ENCODE measurements around the gene SEL1L3. TPM values are rescaled to one million over a fixed set of nuclear protein-coding genes. Genes with fewer than 3 reads are reported as not detected.

The SEL1L3 gene
- polyA plus RNA-seq, 1 of the 3 experiments (the other 2 are of a cell fraction), result 2.2 TPM

GRCh38 chr4:25710637-25711036 is 152.2 kb downstream of the SEL1L3 start:
- Histone ChIP-seq H3K4me2 (no peak overlapping the region), H3K27me3 (ENCODE audit: insufficient read depth) (no peaks in the 10 kb centered on the region), H3K4me1 (ENCODE audit: control insufficient read depth in 1 of 2, insufficient read depth in 2 of 2, low read depth in 1 of 2, low read length in 1 of 2) (no peaks in the 10 kb centered on the region), H3F3A (replicated peaks; ENCODE audit: insufficient read depth) (no peaks in the 10 kb centered on the region), H3K9me3 (no peaks in the 10 kb centered on the region), H2AFZ (ENCODE audit: low read depth) (no peak overlapping the region), H3K4me3 (ENCODE audit: low read depth in 2 of 2, low read length in 1 of 2) (no peak overlapping the region), H3K79me2 (ENCODE audit: insufficient read depth) (no peaks in the 10 kb centered on the region), H3K9me2 (no peaks in the 10 kb centered on the region), H3K27ac (ENCODE audit: low read depth in 2 of 2, low read length in 1 of 2) (no peak overlapping the region), H4K20me1 (ENCODE audit: insufficient read depth) (no peaks in the 10 kb centered on the region), H3K9ac (no peak overlapping the region), H3K36me3 (replicated peaks in 1 of 2; ENCODE audit: control insufficient read depth in 1 of 2, insufficient read depth in 2 of 2, low read length in 1 of 2) (no peaks in the 10 kb centered on the region)
- DNase-seq, result no peak
- TF ChIP-seq RCOR1 (IDR thresholded peaks at IDR 0.05; ENCODE audit: low read length) (no peak), PBX3 (IDR thresholded peaks at IDR 0.05) (no peak), USF1 (IDR thresholded peaks at IDR 0.05; ENCODE audit: borderline replicate concordance, low read depth) (no peak), SIN3A (IDR thresholded peaks at IDR 0.05; ENCODE audit: borderline replicate concordance, low read depth, low read length) (no peak), EZH2phosphoT487 (IDR thresholded peaks at IDR 0.05; ENCODE audit: borderline replicate concordance, low read depth) (no peak), ELF1 (IDR thresholded peaks at IDR 0.05) (no peak), SMC3 (IDR thresholded peaks at IDR 0.05; ENCODE audit: low read depth, low read length) (no peak), MXI1 (IDR thresholded peaks at IDR 0.05; ENCODE audit: low read depth, low read length) (no peak), RAD21 (IDR thresholded peaks at IDR 0.05; ENCODE audit: low read length) (no peak), FOXM1 (IDR thresholded peaks at IDR 0.05; ENCODE audit: low read depth) (no peak), MAX (IDR thresholded peaks at IDR 0.05; ENCODE audit: low read depth) (no peak)
- TF ChIP-seq, protein P1, sequence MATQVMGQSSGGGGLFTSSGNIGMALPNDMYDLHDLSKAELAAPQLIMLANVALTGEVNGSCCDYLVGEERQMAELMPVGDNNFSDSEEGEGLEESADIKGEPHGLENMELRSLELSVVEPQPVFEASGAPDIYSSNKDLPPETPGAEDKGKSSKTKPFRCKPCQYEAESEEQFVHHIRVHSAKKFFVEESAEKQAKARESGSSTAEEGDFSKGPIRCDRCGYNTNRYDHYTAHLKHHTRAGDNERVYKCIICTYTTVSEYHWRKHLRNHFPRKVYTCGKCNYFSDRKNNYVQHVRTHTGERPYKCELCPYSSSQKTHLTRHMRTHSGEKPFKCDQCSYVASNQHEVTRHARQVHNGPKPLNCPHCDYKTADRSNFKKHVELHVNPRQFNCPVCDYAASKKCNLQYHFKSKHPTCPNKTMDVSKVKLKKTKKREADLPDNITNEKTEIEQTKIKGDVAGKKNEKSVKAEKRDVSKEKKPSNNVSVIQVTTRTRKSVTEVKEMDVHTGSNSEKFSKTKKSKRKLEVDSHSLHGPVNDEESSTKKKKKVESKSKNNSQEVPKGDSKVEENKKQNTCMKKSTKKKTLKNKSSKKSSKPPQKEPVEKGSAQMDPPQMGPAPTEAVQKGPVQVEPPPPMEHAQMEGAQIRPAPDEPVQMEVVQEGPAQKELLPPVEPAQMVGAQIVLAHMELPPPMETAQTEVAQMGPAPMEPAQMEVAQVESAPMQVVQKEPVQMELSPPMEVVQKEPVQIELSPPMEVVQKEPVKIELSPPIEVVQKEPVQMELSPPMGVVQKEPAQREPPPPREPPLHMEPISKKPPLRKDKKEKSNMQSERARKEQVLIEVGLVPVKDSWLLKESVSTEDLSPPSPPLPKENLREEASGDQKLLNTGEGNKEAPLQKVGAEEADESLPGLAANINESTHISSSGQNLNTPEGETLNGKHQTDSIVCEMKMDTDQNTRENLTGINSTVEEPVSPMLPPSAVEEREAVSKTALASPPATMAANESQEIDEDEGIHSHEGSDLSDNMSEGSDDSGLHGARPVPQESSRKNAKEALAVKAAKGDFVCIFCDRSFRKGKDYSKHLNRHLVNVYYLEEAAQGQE (IDR thresholded peaks at IDR 0.05; ENCODE audit: low read depth, low read length), result no peak
- 46% methylated on average over 3 of the region's 3 CpGs for WGBS (ENCODE audit: low lambda C conversion rate)
- POLR2A ChIA-PET, result no interaction called here
- CTCF ChIA-PET, result interaction anchor here (0.9 kb wide), 1 partner anchor 17 kb away, joined by 3 read pairs; no protein-coding TSS in a partner anchor

DNA sequence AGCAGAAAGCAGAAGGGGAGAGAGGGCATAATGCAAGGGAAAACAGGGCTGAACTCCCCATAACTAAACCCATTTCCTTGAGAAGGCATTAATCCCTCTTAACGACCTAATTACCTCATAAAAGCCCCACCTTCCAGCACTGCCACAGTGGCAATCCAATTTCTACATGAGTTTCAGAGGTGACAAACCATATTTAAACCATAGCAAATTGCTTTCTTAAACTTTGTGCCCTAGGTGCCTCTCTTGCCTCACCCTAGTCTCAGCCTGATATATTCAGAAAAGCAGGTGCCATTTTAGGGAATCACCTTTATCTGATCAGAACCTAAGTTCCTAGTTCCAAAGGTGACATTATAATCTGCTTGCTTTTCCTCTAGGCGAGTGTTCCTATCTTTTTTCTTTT is 158.3 kb downstream of the SEL1L3 start:
- H3K4me1 ChIP-seq (ENCODE audit: control insufficient read depth in 1 of 2, insufficient read depth in 2 of 2, low read depth in 1 of 2, low read length in 1 of 2), result no peaks in the 10 kb centered on the region
- H3K9me3 ChIP-seq, result no peaks in the 10 kb centered on the region
- no peak overlapping the region for H3K4me2 ChIP-seq
- H3K36me3 ChIP-seq (replicated peaks in 1 of 2; ENCODE audit: control insufficient read depth in 1 of 2, insufficient read depth in 2 of 2, low read length in 1 of 2), result no peaks in the 10 kb centered on the region
- H3K27me3 ChIP-seq (ENCODE audit: insufficient read depth), result no peaks in the 10 kb centered on the region; the same call in 1 of the 2 replicates
- H3K9me2 ChIP-seq, result no peaks in the 10 kb centered on the region
- ChIA-PET POLR2A (no interaction called here), CTCF (interaction anchor here (0.9 kb wide), 1 partner anchor 264 kb away, joined by 3 read pairs; no protein-coding TSS in a partner anchor)
- no peak overlapping the region for H3K4me3 ChIP-seq (ENCODE audit: low read depth in 2 of 2, low read length in 1 of 2)
- H3F3A ChIP-seq (replicated peaks; ENCODE audit: insufficient read depth), result no peaks in the 10 kb centered on the region
- H2AFZ ChIP-seq (ENCODE audit: low read depth), result no peak overlapping the region
- H3K9ac ChIP-seq, result no peak overlapping the region
- WGBS (ENCODE audit: low lambda C conversion rate), result 16% methylated on average over 2 of the region's 2 CpGs
- no peaks in the 10 kb centered on the region for H3K79me2 ChIP-seq (ENCODE audit: insufficient read depth)
- H3K27ac ChIP-seq (ENCODE audit: low read depth in 2 of 2, low read length in 1 of 2), result no peak overlapping the region
- H4K20me1 ChIP-seq (ENCODE audit: insufficient read depth), result no peaks in the 10 kb centered on the region
- DNase-seq, result no peak
- TF ChIP-seq CHD2 (IDR thresholded peaks at IDR 0.05; ENCODE audit: low read length, partially characterized antibody), result no peak
- TF ChIP-seq TEAD4 (IDR thresholded peaks at IDR 0.05; ENCODE audit: borderline replicate concordance, insufficient read depth), result no peak
- TF ChIP-seq MEF2A (IDR thresholded peaks at IDR 0.05; ENCODE audit: borderline replicate concordance, low read depth), result no peak
- no peak for TF ChIP-seq GABPA (IDR thresholded peaks at IDR 0.05; ENCODE audit: low read depth)
- TF ChIP-seq JUND (IDR thresholded peaks at IDR 0.05), result no peak
- TF ChIP-seq FOXJ3 (CRISPR knock-in tag; IDR thresholded peaks at IDR 0.05), result no peak
- TF ChIP-seq MAX (IDR thresholded peaks at IDR 0.05; ENCODE audit: low read depth), result no peak
- no peak for TF ChIP-seq GATA2 (CRISPR knock-in tag; IDR thresholded peaks at IDR 0.05)
- TF ChIP-seq, protein P2, sequence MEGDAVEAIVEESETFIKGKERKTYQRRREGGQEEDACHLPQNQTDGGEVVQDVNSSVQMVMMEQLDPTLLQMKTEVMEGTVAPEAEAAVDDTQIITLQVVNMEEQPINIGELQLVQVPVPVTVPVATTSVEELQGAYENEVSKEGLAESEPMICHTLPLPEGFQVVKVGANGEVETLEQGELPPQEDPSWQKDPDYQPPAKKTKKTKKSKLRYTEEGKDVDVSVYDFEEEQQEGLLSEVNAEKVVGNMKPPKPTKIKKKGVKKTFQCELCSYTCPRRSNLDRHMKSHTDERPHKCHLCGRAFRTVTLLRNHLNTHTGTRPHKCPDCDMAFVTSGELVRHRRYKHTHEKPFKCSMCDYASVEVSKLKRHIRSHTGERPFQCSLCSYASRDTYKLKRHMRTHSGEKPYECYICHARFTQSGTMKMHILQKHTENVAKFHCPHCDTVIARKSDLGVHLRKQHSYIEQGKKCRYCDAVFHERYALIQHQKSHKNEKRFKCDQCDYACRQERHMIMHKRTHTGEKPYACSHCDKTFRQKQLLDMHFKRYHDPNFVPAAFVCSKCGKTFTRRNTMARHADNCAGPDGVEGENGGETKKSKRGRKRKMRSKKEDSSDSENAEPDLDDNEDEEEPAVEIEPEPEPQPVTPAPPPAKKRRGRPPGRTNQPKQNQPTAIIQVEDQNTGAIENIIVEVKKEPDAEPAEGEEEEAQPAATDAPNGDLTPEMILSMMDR (IDR thresholded peaks at IDR 0.05), result no peak
- no peak for TF ChIP-seq SMC3 (IDR thresholded peaks at IDR 0.05; ENCODE audit: low read depth, low read length)
- TF ChIP-seq EP300 (IDR thresholded peaks at IDR 0.05; ENCODE audit: borderline replicate concordance in 1 of 2, low read depth in 1 of 2, low read length in 1 of 2), result no peak
- TF ChIP-seq NFIC (IDR thresholded peaks at IDR 0.05; ENCODE audit: borderline replicate concordance), result no peak
